A549 (cell line): Measurements from ENCODE around the gene CRYGN. TPM values are rescaled to one million over a fixed set of nuclear protein-coding genes. Genes with fewer than 3 reads are reported as not detected.

ENCODE experiments used
- ATAC-seq, 2 experiments: fragments of 200-7000 bp in 1 of 2; fragments of >200 bp in 1 of 2; cut with Nextera tagmentation in 1 of 2; cut with Tn5 transposase in 1 of 2; 3 replicates each; pipeline versions ENCODE4 v1.8.0 to v1.9.1; 2018 to 2020; ENCODE audit warnings: mild to moderate bottlenecking in 1 of 2, moderate library complexity in 1 of 2
- CTCF ChIA-PET: fragments of 300-600 bp; sonication (Branson Sonifier 250); formaldehyde crosslinking; extraction: SDS; loops from one replicate; lab custom pipeline; 2021; ENCODE audit warnings: antibody characterized with exemption, inconsistent platforms; lab: Yijun Ruan, JAX
- POLR2A ChIA-PET: fragments of 350-600 bp; formaldehyde crosslinking; extraction: SDS; loops from one replicate; lab custom pipeline; 2021; ENCODE audit warnings: antibody characterized with exemption, inconsistent platforms; lab: Yijun Ruan, JAX
- DNase-seq, 2 experiments: peaks; one replicate each; pipeline versions ENCODE4 v3.0.0 to v3.0.0-alpha.2; 2011 to 2016; ENCODE audit warnings: low read depth in 1 of 2, low spot score in 1 of 2
- FAIRE-seq: peaks from 2 replicates; lab custom pipeline; 2011; peaks lifted over from hg19 to GRCh38; lab: Jason Lieb, UNC
- H3K27ac ChIP-seq, 2 experiments: fragments of >200 bp; sonication (Bioruptor Twin); formaldehyde crosslinking; 3 replicates each; pipeline ENCODE4 v1.5.1; 2016 to 2017
- H3K4me1 ChIP-seq: fragments of >200 bp; sonication (Bioruptor Twin); formaldehyde crosslinking; 3 replicates; pipeline ENCODE4 v1.6.1; 2016
- H3K4me2 ChIP-seq: fragments of >200 bp; sonication (Bioruptor Twin); formaldehyde crosslinking; 3 replicates; pipeline ENCODE4 v1.6.1; 2016
- H3K4me3 ChIP-seq: fragments of >200 bp; sonication (Bioruptor Twin); formaldehyde crosslinking; 3 replicates; pipeline ENCODE4 v1.5.1; 2016
- H3K9me3 ChIP-seq: fragments of >200 bp; sonication (Bioruptor Twin); formaldehyde crosslinking; 3 replicates; pipeline ENCODE4 v1.6.1; 2016
- BHLHE40 ChIP-seq: IDR thresholded peaks from 2 replicates; pipeline ENCODE4 v1.6.1; 2012; ENCODE audit warnings: low read depth, low read length, inconsistent platforms
- EHF ChIP-seq: fragments of 250-450 bp; sonication (Bioruptor Pico); IDR thresholded peaks from 2 replicates; pipeline ENCODE4 v1.5.0; 2020; ENCODE audit warnings: mild to moderate bottlenecking
- ELK1 ChIP-seq: fragments of 150-350 bp; IDR thresholded peaks from 2 replicates; pipeline ENCODE4 v1.6.1; 2014; ENCODE audit warnings: low read depth, mild to moderate bottlenecking, low read length
- FOSB ChIP-seq: fragments of 250-450 bp; sonication (Bioruptor Pico); IDR thresholded peaks from 2 replicates; pipeline ENCODE4 v1.5.0; 2020; ENCODE audit warnings: mild to moderate bottlenecking, moderate library complexity
- GATA3 ChIP-seq: IDR thresholded peaks from 2 replicates; pipeline ENCODE4 v1.6.1; 2012; ENCODE audit warnings: borderline replicate concordance
- HOXB13 ChIP-seq: fragments of 250-450 bp; sonication (Bioruptor Pico); IDR thresholded peaks from 2 replicates; pipeline ENCODE4 v1.5.0; 2020; ENCODE audit warnings: low read depth, mild to moderate bottlenecking, moderate library complexity
- JUN ChIP-seq, 2 experiments: fragments of >200 bp; sonication (Bioruptor Twin); formaldehyde crosslinking; IDR thresholded peaks; 2 replicates in 1 of 2; 3 replicates in 1 of 2; pipeline ENCODE4 v1.6.1; 2016 to 2017
- JUNB ChIP-seq: fragments of >200 bp; sonication (Bioruptor Twin); formaldehyde crosslinking; IDR thresholded peaks from 2 replicates; pipeline ENCODE4 v1.6.1; 2016
- KDM1A ChIP-seq: fragments of 200-600 bp; sonication (generic); IDR thresholded peaks from 2 replicates; pipeline ENCODE4 v1.6.1; 2016; ENCODE audit warnings: low read depth, mild to moderate bottlenecking
- KDM5A ChIP-seq: fragments of 200-600 bp; sonication (generic); IDR thresholded peaks from 2 replicates; pipeline ENCODE4 v1.6.1; 2016; ENCODE audit warnings: antibody characterized with exemption, mild to moderate bottlenecking
- MAFK ChIP-seq: fragments of 450-650 bp; IDR thresholded peaks from 2 replicates; pipeline ENCODE4 v1.6.1; 2014; ENCODE audit not compliant: partially characterized antibody
- MYC ChIP-seq: IDR thresholded peaks from 2 replicates; pipeline ENCODE4 v1.6.1; 2012; ENCODE audit warnings: mild to moderate bottlenecking, inconsistent platforms, low read length, improper control_type of control experiment, borderline replicate concordance
- PHF8 ChIP-seq: fragments of 200-600 bp; sonication (generic); IDR thresholded peaks from 2 replicates; pipeline ENCODE4 v1.6.1; 2016; ENCODE audit warnings: low read depth, mild to moderate bottlenecking, antibody characterized with exemption, moderate library complexity, borderline replicate concordance
- POLR2A ChIP-seq: IDR thresholded peaks from 2 replicates; pipeline ENCODE4 v1.6.1; 2012; ENCODE audit warnings: mild to moderate bottlenecking, low read length
- POLR2AphosphoS2 ChIP-seq: conservative IDR thresholded peaks from 2 replicates; pipeline ENCODE4 v1.6.1; 2012; ENCODE audit warnings: low read length, improper control_type of control experiment, inconsistent platforms
- RCOR1 ChIP-seq: fragments of 150-350 bp; IDR thresholded peaks from 2 replicates; pipeline ENCODE4 v1.6.1; 2014; ENCODE audit warnings: antibody characterized with exemption, low read length, low read depth
- RFX5 ChIP-seq: fragments of 450-650 bp; IDR thresholded peaks from 2 replicates; pipeline ENCODE4 v1.7.1; 2014; ENCODE audit warnings: antibody characterized with exemption, mild to moderate bottlenecking, moderate library complexity
- RNF2 ChIP-seq: fragments of 200-600 bp; sonication (generic); IDR thresholded peaks from 2 replicates; pipeline ENCODE4 v1.6.1; 2016; ENCODE audit warnings: low read depth, mild to moderate bottlenecking, antibody characterized with exemption, moderate library complexity, borderline replicate concordance
- SMC3 ChIP-seq: fragments of >200 bp; sonication (Bioruptor Twin); formaldehyde crosslinking; IDR thresholded peaks from 3 replicates; pipeline ENCODE4 v1.6.1; 2018; ENCODE audit warnings: inconsistent platforms
- TP53 ChIP-seq: fragments of 250-450 bp; sonication (Bioruptor Pico); IDR thresholded peaks from 2 replicates; pipeline ENCODE4 v1.5.0; 2021; ENCODE audit warnings: mild to moderate bottlenecking, moderate library complexity
- USF2 ChIP-seq: fragments of 450-650 bp; IDR thresholded peaks from 2 replicates; pipeline ENCODE4 v1.6.1; 2014; ENCODE audit warnings: antibody characterized with exemption
- ZNF302 ChIP-seq: fragments of 250-450 bp; sonication (Bioruptor Pico); IDR thresholded peaks from 2 replicates; pipeline ENCODE4 v1.9.0; 2021; ENCODE audit warnings: inconsistent platforms, mild to moderate bottlenecking, moderate library complexity
- ZSCAN20 ChIP-seq: fragments of 250-450 bp; sonication (Bioruptor Pico); IDR thresholded peaks from 2 replicates; pipeline ENCODE4 v1.8.0; 2022; ENCODE audit warnings: mild to moderate bottlenecking, moderate library complexity
- WGBS: methylation state at CpG from one replicate; pipeline ENCODE4 v1.1.6; 2017; ENCODE audit errors: missing lambda C conversion rate; 5-methylcytosine and 5-hydroxymethylcytosine counted together
- polyA plus RNA-seq, 4 experiments: library from polyadenylated mRNA; depleted of rRNA in 3 of 4; stranded (reverse); fragments of >200 nt; fragmentation: RNase III in 1 of 4; extraction: RNeasy Plus Mini Kit Qiagen cat#74134 plus additional on column Dnase treatment in 1 of 4; gene quantifications; 2 replicates in 3 of 4; 3 replicates in 1 of 4; pipeline ENCODE4 v1.2.3, GENCODE V29; 2011 to 2017

The CRYGN gene
- polyA plus RNA-seq, 2 of the 4 experiments (the other 2 are of a cell fraction), result not detected

GRCh38 chr7:151390598-151391357, 49.2 kb downstream of the CRYGN start:
- no peak for DNase-seq
- ChIA-PET CTCF (interaction anchor here (0.8 to 2.3 kb wide), 2 partner anchors 58 to 59 kb away, joined by 3 to 11 read pairs; no protein-coding TSS in a partner anchor), POLR2A (no interaction called here)
- no peak overlapping the region for H3K4me3 ChIP-seq
- TF ChIP-seq KDM5A (no peak), GATA3 (no peak), POLR2AphosphoS2 (no peak), POLR2A (no peak), SMC3 (no peak), TP53 (no peak), ZNF302 (CRISPR knock-in tag) (no peak), FOSB (CRISPR knock-in tag) (no peak), RCOR1 (no peak), BHLHE40 (no peak), ELK1 (no peak), HOXB13 (no peak), KDM1A (no peak)
- no peak overlapping the region for H3K4me2 ChIP-seq
- 0 out of 3 replicates have a peak, but pooled peaks cover 6% of the 10 kb centered on the region for H3K4me1 ChIP-seq
- WGBS, result 68% methylated on average over 20 of the region's 25 CpGs
- H3K9me3 ChIP-seq, result no peaks in the 10 kb centered on the region
- H3K27ac ChIP-seq, result no peak overlapping the region; a peak in 1 of 6 replicates
- no peak for ATAC-seq
- no peak for FAIRE-seq

GRCh38 chr7:151389768-151390597, 50.0 kb downstream of the CRYGN start:
- Histone ChIP-seq H3K4me1 (0 out of 3 replicates have a peak, but pooled peaks cover 6% of the 10 kb centered on the region), H3K9me3 (no peaks in the 10 kb centered on the region), H3K4me3 (no peak overlapping the region), H3K27ac (no peak overlapping the region), H3K4me2 (no peak overlapping the region)
- ATAC-seq (no peak), FAIRE-seq (no peak), DNase-seq (no peak)
- no peak for TF ChIP-seq USF2
- TF ChIP-seq JUNB, result no peak
- TF ChIP-seq PHF8, result no peak
- TF ChIP-seq MYC, result no peak
- no peak for TF ChIP-seq RCOR1
- TF ChIP-seq RFX5, result no peak
- TF ChIP-seq RNF2, result no peak
- TF ChIP-seq JUN (IDR thresholded peaks at IDR 0.05), result no peak
- no peak for TF ChIP-seq ZSCAN20 (CRISPR knock-in tag)
- no peak for TF ChIP-seq EHF (CRISPR knock-in tag)
- no peak for TF ChIP-seq MAFK
- CTCF ChIA-PET, result interaction anchor here (2.3 kb wide), 1 partner anchor 59 kb away, joined by 11 read pairs; no protein-coding TSS in a partner anchor
- POLR2A ChIA-PET, result no interaction called here
- 78% methylated on average over 24 of the region's 24 CpGs for WGBS
